Amniotic stem cell (primary cell): Measurements from ENCODE around the gene TAF6L.
A peak's percentile ranks its signal among the peaks of the same experiment; 100 is the strongest.
"Not testable (repeated sequence)": the region's sequence is repeated elsewhere in the genome, so short reads cannot be mapped to it uniquely, and the experiment has no call there.

ENCODE experiments used
- DNase-seq: peaks from one replicate; lab custom pipeline; 2025; lab: John Stamatoyannopoulos, UW

The TAF6L gene

GRCh38 chr11:62755086-62755615, 16.0 kb upstream of the TAF6L start:
- no peak for DNase-seq

DNA sequence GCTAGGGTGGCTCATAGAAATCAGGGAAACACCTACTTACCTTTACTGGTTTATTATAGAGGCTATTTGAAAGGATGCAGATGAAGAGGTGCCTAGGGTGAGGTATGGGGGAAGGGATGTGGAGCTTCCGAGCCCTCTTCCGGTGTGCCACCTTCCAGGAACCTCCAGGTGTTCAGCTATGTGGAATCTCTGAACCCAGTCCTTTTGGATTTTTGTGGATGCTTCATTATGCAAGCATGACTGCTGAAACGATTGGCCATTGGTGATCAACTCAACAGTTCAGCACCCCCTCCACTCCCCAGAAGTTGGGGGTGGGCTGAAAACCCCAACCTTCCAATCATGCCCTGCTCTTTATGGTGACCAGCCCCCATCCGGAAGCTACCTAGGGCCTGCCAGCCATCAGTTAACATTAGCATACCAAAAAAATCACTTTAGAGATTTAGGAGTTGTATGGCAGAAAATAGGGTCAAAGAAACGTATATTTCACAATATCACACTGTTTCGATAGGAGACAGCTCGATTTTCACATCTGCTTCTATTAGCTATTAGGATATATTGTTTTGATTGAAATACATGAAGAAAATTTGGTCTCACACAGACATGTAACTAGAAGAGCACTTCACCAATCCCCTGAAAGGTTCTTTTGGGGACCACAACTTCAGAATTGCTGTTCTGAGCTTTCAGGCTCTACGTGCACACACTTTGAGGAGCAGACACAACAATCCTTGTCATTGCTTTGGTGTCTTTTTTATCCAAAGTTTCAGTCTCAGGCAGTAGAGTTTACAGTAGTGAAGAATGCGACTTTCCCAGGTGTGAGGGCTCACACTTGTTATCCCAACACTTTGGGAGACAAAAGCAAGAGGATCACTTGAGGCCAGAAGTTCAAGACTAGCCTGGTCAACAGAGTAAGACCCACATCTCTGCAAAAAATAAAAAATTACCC, 13.1 kb upstream of the TAF6L start:
- no peak for DNase-seq

DNA sequence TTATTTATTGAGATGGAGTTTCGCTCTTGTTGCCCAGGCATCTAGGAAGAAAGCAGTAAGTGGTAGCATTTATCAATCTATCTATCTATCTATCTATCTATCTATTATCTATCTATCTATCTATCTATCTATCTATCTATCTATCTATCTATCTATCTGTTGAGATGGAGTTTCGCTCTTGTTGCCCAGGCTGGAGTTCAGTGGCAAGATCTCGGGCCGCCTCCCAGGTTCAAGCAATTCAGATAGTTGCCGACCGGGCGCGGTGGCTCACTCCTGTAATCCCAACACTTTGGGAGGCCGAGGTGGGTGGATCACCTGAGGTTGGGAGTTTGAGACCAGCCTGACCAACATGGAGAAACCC, 10.3 kb upstream of the TAF6L start:
- DNase-seq = not testable (repeated sequence)

GRCh38 chr11:62770778-62771143, 435 bp upstream of the TAF6L start:
- DNase-seq = no peak

DNA sequence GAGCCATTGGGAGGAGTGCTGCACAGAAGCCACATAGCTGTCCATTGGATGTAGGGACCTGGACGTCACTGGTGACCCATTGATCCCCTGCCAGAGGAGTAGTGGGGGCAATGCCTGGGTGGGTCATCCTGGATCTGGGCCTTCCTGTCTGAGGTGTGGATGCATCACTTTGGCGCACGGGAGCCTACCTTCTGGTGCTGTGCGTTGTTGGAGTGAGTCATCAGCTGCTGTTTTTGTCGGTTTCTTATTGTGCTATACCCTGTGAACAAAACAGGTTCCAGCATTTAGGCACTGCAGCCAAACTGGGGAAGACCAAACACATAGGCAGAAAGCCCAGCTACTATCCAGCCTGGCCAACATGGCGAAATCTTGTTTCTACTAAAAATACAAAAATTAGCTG, 3.2 kb downstream of the TAF6L start:
- no peak for DNase-seq

DNA sequence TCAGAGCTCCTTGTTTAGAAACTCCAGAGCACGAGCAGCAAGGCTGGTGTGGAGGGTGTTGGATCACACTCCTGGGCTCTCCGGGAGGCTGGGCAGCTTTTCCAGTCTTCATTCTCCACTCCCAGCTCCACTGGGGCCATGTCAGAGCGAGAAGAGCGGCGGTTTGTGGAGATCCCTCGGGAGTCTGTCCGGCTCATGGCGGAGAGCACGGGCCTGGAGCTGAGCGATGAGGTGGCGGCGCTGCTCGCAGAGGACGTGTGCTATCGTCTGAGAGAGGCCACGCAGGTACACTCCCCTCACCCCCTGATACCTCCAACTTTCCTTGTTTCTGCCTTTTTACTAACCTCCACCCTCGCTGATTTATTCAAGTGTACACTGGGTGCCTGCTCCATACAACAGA, 4.5 kb downstream of the TAF6L start:
- no peak for DNase-seq

- no peak for DNase-seq
Measured at GRCh38 chr11:62777389-62777788, 6.2 kb downstream of the TAF6L start.

- DNase-seq = no peak
Measured at GRCh38 chr11:62778441-62778840, 7.2 kb downstream of the TAF6L start.

DNA sequence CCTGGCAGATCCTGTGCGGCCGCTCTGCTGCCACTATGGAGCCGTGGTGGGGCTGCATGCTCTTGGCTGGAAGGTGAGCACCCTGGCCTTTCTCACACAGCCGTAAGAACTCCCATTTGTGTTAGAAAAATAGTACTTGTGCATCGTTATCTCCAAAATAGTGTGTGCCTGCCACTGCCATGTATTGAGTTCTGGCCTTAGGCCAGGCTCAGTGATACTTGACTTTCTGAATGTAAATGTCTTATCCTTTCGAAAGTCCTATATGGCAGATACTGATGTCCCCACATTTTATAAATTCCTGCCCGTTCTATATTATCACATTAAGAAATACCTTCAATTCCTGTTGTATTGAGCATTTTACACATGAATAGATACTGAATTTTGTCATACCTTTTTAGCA, 11.6 kb downstream of the TAF6L start:
- DNase-seq = no peak

DNA sequence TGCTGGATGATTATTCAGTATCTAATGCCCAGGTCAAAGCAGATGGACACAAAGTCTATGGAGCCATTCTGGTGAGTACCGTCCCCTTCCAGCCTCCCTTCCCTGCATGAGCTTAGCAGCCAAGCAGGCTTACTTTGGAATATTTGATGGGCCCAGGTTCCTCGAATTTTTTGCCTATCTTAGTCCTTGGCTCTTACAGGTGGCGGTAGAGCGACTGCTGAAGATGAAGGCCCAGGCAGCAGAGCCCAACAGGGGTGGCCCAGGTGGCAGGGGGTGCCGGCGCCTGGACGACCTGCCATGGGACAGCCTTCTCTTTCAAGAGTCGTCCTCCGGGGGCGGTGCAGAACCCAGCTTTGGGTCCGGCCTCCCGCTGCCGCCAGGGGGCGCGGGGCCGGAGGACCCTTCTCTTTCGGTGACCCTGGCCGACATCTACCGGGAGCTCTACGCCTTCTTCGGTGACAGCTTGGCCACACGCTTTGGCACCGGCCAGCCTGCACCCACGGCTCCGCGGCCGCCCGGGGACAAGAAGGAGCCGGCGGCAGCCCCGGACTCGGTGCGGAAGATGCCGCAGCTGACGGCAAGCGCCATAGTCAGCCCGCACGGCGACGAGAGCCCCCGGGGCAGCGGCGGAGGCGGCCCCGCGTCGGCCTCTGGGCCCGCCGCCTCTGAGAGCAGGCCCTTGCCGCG, 15.3 kb downstream of the TAF6L start:
- DNase-seq = peak; percentile 87

DNA sequence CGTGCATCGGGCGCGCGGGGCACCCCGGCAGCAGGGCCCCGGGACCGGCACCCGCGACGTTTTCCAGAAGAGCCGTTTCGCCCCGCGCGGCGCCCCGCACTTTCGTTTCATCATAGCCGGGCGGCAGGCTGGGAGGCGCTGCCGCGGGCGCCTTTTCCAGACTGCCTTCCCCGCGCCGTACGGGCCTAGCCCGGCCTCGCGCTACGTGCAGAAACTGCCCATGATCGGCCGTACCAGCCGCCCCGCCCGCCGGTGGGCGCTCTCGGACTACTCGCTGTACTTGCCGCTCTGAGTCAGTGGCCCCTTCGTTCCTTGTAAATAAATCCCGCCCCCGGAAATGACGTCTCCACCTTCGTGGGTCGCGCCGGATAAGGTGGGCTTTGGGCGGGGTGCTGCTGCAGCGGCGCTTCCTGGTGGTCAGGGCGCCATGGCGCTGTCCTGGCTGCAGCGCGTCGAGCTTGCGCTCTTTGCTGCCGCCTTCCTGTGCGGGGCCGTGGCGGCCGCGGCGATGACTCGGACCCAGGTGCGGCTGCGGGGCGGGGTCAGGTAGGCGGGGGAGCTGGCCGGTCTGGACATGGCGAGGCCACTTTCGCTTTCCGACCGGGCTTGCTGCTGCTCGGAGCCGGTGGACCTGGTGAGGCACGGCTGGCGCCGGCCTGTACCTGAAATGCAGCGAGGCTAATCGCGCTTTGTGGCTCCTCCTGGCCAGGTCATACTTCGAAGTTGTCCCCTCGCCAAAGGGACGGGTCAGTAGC, 16.0 kb downstream of the TAF6L start, which contains the start of gene TMEM179B:
Gene TMEM179B, plus strand, starts transcription at position 398 of the 755 bp plus-strand sequence. Its CDS starts 30 bp downstream, at position 428.
- DNase-seq = peak; percentile 100

DNA sequence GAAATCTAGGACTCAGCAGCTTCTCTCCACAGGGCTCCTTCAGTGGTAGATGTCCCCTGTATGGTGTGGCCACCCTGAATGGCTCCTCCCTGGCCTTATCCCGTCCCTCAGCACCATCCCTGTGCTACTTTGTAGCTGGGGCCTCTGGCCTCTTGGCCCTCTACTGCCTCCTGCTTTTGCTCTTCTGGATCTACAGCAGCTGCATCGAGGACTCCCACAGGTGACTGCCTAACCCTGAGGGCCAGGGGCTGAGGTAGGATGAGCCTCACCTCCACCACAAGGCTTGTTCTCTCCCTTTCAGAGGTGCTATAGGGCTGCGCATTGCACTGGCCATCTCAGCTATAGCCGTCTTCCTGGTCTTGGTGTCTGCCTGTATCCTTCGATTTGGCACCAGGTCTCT, 17.8 kb downstream of the TAF6L start:
- no peak for DNase-seq

DNA sequence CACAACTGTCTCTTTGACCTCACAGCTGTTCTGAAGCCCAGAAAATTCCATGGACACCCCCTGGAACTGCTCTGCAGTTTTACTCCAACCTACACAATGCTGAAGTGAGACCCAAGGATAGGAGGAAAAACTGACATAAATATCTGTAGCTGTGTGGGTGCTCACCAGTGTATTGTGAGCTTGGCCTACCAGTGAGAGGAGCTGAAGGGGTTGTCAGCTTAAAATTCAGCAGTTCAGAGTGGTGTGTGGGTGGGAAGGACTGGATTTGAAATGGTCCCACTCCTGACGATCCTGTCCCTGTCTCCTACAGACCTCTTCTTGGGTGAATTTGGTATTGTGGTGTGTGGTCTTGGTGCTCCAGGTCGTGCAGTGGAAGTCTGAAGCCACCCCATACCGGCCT, 18.4 kb downstream of the TAF6L start:
- no peak for DNase-seq

- DNase-seq = peak; percentile 60
Measured at GRCh38 chr11:62791501-62792201, 20.5 kb downstream of the TAF6L start, which contains the start of gene TMEM223. Gene TMEM223 (minus strand): TSS chr11:62792006. CDS start chr11:62791994, 12 bp downstream.

DNA sequence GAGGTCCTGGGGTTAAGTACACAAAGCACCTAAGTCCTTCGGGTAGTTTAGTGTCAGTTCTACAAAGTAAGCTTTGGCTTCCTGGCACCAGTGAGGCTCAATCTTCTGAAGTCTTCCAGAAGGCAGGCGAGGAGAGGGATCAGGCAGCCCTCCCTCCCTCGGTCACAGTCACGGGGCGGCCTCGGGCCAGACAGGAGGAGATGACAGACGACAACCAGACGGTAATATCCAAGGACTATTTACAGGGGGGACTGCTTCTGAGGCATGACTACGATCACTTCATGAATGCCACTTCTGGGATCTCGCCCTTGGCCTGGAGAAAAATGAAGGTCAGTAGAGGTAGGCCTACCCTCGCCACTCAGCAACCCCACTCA, 21.0 kb downstream of the TAF6L start:
- no peak for DNase-seq

DNA sequence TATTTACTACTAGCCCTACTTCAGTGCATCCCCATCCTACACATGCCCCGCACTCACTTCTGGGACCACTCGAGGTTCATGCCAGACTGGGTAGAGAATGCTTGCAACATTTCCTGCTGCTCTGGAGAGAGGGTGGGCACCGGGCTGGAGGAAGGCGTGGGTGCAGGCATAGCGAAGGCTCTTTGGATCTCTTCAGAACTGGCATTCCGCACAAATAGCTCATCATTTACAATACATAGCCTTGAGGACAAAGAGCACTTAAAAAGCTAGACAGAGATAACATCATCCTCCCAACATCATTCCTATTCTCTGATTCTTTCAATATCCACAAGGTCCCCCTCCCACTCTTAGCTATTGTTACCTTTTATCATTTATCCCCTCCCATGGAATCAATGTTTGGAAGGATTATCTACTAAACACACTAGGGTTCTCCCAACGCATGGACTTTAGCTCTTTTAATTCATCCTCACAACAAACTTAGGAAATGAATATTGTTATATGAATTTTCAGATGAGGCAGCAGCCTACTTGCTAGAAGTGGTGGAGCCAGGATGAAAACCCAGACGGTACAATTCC, 23.1 kb downstream of the TAF6L start:
- no peak for DNase-seq

- DNase-seq = no peak
Measured at GRCh38 chr11:62796281-62796680, 25.1 kb downstream of the TAF6L start.

DNA sequence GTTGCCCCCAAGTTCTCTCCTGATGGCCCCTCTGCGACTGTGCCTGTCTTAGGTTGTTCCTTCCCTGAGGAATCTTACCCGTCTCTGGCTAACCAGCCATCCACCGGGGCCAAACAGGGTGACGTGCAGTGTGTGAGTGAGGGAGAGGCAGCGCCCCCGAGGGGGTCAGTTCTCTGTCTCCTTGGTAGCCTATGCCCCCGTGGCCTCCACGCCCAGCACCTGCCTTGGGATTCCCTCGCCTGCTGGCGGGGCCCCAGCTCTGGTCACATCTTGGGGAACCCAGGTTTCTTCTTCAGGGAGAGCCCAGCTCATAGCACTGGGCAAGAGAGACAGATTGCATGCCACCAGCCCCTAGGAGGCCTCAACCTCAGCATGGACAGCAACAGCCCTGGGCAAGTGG, 28.3 kb downstream of the TAF6L start:
- no peak for DNase-seq

- no peak for DNase-seq
Measured at GRCh38 chr11:62801071-62801470, 29.9 kb downstream of the TAF6L start.

DNA sequence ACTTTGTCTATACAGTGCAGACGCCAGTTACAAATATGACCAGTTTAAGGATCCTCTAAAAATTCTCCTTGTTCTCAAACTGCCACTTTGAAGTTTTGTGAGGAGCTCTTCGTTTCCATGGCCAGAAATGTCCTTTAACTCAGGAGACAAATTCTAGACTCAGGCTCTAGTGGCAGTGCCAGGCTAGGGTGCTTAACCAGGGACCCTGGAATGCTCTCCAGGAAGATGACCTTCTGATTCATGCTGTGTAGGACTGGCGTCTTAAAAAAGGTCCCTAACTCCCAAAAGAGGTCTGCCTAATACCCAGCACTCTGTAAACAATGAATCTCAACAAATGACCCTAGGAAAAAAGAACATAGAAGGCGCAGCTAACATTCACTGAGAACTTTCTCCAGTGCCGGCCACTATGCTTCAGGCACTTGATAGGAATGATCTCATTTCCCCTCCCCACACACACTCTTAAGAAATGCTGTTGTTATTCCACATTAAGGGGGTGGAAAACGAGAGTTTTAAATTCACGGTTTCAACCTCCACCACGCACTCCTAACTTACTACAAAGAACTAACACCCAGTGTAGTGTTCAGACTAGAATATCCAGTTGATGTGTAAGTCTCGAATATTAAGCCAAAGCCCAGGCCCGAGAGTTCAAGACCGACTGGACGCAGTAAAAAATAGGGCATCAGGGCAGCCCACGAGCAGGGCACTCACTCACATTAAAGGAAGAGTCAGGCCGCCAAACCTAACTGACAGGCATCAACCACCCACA, 33.3 kb downstream of the TAF6L start:
- no peak for DNase-seq
